ENCODE results near the gene PCSK1N. TPM values are rescaled to one million over a fixed set of nuclear protein-coding genes. Genes with fewer than 3 reads are reported as not detected.

Gene PCSK1N
- total and polyA plus RNA-seq, 9 of the 15 experiments (the other 6 are each of a cell fraction or from before 2014, with no cell fraction given): 0.07 to 0.55 (median 0.54) TPM; not detected in 6

DNA sequence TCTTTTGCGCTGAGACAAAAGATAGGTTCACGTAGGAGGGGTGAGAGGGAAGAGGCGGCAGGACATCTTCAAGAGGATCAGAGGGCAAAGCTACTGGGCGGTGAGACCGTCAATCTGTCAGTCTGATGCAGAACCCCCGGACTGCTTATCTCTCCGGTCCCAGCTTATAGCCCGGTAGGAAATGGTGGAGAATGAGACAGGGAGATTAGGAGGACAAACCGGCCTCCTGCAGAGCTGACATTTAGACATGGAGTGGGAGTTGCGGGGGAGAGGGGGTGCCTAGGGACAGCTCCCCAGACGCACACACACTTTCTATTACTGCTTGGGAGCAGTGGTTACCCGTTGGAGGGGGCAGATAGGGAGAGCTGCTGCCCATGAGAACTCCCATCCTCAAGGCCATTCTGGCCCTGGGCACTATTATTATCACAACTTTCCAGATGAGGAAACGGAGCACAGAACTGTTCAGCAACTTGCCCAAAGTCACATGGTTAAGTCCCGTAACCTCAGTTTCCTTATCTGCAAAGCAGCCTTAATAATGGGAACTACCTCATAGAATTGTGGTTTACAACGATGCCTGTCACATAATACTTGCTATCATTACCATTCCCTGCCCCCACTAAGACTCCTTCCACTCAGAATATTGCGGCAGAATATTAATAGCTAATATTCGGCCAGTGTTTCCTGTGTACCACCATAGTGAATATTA is 34.7 kb downstream of the PCSK1N start (continued):
- TF ChIP-seq, protein P1, sequence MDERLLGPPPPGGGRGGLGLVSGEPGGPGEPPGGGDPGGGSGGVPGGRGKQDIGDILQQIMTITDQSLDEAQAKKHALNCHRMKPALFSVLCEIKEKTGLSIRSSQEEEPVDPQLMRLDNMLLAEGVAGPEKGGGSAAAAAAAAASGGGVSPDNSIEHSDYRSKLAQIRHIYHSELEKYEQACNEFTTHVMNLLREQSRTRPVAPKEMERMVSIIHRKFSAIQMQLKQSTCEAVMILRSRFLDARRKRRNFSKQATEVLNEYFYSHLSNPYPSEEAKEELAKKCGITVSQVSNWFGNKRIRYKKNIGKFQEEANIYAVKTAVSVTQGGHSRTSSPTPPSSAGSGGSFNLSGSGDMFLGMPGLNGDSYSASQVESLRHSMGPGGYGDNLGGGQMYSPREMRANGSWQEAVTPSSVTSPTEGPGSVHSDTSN (CRISPR knock-in tag; IDR thresholded peaks at IDR 0.05; ENCODE audit: low read depth): peak; percentile 58
- TF ChIP-seq, protein P1 (tag; conservative IDR thresholded peaks at IDR 0.05; ENCODE audit: low read depth): peak; percentile 98
- TF ChIP-seq, protein P2, sequence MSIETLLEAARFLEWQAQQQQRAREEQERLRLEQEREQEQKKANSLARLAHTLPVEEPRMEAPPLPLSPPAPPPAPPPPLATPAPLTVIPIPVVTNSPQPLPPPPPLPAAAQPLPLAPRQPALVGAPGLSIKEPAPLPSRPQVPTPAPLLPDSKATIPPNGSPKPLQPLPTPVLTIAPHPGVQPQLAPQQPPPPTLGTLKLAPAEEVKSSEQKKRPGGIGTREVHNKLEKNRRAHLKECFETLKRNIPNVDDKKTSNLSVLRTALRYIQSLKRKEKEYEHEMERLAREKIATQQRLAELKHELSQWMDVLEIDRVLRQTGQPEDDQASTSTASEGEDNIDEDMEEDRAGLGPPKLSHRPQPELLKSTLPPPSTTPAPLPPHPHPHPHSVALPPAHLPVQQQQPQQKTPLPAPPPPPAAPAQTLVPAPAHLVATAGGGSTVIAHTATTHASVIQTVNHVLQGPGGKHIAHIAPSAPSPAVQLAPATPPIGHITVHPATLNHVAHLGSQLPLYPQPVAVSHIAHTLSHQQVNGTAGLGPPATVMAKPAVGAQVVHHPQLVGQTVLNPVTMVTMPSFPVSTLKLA (conservative IDR thresholded peaks at IDR 0.05): no peak
- no peak for TF ChIP-seq MCM5 (IDR thresholded peaks at IDR 0.05; ENCODE audit: low read depth)
- TF ChIP-seq CREBBP (IDR thresholded peaks at IDR 0.05; ENCODE audit: low read depth, low read length): no peak
- peak; percentile 91 to 96 for TF ChIP-seq ARNT (IDR thresholded peaks at IDR 0.05)
- TF ChIP-seq ZNF830 (CRISPR knock-in tag; IDR thresholded peaks at IDR 0.05): no peak
- TF ChIP-seq POLR3G (IDR thresholded peaks at IDR 0.05; ENCODE audit: extremely low read depth, insufficient read length, insufficient replicate concordance): no peak
- no peak for TF ChIP-seq NCOA6 (IDR thresholded peaks at IDR 0.05)
- TF ChIP-seq ZNF212 (CRISPR knock-in tag; IDR thresholded peaks at IDR 0.05): no peak
- 0 out of 2 replicates have a peak, but pooled peaks have one; percentile 26 for TF ChIP-seq ZNF239 (CRISPR knock-in tag; IDR thresholded peaks at IDR 0.05)
- peak; percentile 96 for TF ChIP-seq NCOA1 (IDR thresholded peaks at IDR 0.05; ENCODE audit: low read depth)
- TF ChIP-seq NEUROD1 (IDR thresholded peaks at IDR 0.05; ENCODE audit: borderline replicate concordance, low read depth, low read length, partially characterized antibody): peak; percentile 88
- TF ChIP-seq MECOM (CRISPR knock-in tag; IDR thresholded peaks at IDR 0.05): peak; percentile 94
- TF ChIP-seq PTBP1 (IDR thresholded peaks at IDR 0.05; ENCODE audit: low read depth, low read length): peak; percentile 35; the same call in 1 of the 2 replicates

Data from K562 (cell line).